DMS 273 (cell line): ENCODE data around the gene SSX7.
"Not testable (repeated sequence)": the region's sequence is repeated elsewhere in the genome, so short reads cannot be mapped to it uniquely, and the experiment has no call there.

Experiments used
- DNase-seq: peaks from one replicate; lab custom pipeline; 2025; ENCODE audit not compliant: unreplicated experiment; lab: John Stamatoyannopoulos, UW

Gene SSX7, protein sequence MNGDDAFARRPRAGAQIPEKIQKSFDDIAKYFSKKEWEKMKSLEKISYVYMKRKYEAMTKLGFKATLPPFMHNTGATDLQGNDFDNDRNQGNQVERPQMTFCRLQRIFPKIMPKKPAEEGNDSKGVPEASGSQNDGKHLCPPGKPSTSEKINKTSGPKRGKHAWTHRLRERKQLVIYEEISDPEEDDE

DNA sequence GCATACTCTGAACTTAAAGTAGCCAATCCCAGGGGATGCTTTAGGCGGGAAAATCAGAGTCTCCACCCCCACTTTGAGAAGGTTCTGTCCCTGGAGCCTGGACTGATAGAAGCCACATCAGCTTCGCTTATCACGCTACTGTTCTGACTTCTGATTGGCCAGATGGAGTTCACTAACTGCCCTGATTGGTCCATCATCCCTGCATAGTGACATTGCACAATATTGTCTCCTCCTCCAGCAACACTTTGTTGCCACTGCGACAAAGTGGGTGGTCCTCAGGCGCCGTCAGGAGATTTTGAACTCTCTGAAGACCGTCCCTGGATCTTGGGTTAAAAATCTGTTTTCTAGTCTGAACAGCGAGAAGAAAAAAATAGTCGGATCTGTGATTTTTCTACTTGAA, at the start of gene SSX7:
SSX7 (minus strand) TSS at position 101 of the 400 bp plus-strand sequence. CDS start 1,428 bp downstream, outside the sequence.
- DNase-seq = peak; percentile 3

DNA sequence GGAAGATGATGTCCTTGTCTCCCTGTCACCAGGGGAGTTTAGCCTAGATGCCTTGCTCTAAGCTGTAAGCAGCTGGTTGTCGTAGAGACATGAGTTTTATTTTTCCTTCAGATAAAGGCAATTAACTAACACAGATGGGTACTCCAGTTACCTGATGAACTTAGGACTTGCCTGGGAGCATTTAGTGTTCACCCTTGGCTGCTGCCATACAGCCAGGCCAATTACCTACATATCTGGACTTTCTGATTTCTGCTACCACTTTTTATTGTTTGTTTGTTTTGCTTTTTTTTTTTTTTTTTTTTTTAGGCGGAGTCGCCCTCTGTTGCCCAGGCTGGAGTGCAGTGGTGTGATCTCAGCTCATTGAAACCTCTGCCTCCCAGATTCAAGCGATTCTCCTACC, 37.3 kb upstream of the SSX7 start:
- DNase-seq = not testable (repeated sequence)

DNA sequence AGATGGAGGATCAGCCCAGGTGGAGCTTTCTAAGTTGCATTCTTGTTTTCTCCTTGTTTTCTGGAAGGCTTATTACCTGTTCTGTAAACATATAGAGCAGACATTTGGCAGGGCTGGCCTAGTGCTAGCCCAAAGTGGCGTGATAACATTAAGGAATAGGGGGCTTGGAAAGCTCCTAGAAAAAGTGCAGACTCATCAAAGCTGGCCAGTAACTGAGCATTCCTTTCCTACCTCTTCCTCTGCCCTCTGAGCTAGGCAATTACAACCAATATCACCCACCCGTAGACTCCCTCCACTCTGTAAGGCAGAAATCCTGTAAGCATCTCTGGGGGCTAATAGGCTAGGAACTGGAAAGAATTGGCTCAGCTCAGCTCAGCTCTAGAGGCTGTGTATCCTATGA, 7.5 kb upstream of the SSX7 start:
- not testable (repeated sequence) for DNase-seq

DNA sequence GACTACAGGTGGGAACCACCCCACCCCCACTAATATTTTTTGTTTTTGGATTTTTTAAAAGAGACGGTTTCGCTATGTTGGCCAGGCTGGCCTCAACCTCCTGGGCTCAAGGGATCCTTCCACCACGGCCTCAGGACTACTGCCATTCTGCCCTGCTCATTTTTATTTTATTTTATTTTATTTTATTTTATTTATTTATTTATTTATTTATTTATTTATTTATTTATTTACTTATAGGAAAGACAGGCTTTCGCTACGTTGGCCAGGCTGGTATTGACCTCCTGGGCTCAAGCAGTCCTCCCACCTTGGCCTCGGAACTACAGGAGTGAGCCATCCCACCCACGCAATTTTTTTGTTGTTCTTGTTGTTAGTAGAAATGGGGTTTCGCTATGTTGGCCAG, 775 bp upstream of the SSX7 start:
- not testable (repeated sequence) for DNase-seq

DNA sequence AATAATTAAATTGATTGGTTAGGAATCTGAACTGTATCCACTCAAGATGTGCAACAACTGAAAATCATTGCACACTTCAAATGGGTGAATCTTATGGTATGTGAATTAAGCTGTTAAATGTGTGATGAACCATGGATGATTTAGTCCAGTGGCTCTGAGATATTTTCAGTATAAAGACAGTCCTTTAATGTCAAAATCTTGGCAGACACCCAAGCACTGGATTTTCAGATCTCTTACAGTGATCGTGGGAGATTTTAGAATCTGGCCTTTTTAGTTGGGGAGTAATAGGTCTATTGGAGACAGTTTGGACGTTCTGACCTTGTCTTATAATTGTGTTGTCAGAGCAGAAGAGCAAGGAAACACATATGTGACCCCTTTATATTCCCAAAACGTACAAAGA, 4.0 kb downstream of the SSX7 start:
- DNase-seq = not testable (repeated sequence)

DNA sequence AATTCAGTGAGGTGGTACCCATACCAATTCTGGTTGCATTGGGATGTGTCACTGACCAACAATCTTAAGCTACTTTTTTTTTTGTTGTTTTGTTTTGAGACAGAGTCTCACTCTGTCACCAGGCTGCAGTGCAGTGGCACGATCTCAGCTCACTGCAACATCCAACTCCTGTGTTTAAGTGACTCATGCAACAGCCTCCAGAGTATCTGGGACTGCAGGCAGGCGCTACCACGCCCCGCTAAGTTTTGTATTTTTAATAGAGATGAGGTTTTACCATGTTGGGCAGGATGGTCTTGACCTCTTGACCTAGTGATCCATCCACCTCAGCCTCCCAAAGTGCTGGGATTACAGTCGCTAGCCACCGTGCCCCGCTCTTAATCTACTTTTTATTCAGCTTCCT, 5.7 kb downstream of the SSX7 start:
- DNase-seq = not testable (repeated sequence)

DNA sequence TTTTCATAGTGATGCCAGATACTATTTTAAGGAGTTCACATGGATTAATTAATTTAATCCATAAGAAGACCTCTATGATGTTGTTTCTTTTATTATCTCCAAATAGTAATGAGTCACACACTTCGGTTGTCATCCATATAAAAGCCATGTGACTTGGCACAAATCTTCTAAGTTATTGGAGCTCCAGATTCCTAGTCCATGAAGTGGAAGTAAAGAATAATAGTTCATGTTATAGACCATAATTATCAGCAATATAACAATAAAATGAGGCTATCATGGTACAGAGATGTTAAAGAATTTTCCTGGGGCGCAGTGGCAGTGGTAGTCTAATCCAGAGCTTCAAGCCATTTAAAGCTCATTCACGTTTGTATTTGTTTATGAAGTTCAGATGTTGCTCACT, 26.2 kb downstream of the SSX7 start:
- DNase-seq = not testable (repeated sequence)

DNA sequence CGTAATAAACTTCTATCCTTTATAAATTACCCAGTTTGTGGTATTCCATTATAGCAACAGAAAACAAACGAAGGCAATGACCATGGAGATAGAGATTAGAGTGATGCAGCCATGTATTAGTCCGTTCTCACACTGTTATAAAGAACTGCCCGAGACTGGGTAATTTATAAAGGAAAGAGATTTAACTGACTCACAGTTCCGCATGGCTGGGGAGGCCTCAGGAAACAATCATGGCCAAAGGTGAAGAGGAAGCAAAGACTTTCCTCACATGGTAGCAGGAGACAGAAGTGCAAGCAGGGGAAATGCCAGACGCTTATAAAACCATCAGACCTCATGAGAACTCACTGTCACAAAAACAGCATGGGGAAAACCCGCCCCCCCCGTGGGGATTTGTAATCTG, 34.0 kb downstream of the SSX7 start:
- not testable (repeated sequence) for DNase-seq

DNA sequence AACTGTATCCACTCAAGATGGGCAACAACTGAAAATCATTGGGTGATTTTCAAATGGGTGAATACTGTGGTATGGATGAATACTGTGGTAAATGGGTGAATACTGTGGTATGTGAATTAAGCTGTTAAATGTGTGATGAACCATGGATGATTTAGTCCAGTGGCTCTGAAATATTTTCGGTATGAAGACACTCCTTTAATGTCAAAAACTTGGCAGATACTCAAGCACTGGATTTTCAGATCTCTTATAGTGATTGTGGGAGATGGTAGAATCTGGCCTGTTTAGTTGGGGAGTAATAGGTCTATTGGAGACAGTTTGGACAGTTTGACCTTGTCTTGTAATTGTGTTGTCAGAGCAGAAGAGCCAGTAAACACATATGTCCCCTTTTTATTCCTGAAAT, 45.7 kb downstream of the SSX7 start:
- DNase-seq = no peak

DNA sequence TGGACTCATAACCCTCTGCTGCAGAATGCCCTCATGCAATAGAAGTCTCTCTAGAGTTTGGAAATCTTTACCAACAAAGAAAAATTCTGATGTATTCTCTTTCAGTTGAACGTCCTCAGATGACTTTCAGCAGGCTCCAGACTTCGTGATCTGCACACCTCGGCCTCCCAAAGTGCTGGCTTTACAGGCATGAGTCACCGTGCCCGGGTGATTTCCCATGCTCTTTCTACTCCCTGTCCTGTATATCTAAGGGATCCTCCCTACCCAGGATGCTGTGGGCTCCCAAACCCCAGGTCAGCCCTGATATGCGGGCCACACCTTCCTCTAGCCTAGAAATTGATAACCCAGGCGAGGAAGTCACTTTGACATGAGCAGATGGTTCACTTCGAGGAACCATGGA, 51.5 kb downstream of the SSX7 start:
- not testable (repeated sequence) for DNase-seq

DNA sequence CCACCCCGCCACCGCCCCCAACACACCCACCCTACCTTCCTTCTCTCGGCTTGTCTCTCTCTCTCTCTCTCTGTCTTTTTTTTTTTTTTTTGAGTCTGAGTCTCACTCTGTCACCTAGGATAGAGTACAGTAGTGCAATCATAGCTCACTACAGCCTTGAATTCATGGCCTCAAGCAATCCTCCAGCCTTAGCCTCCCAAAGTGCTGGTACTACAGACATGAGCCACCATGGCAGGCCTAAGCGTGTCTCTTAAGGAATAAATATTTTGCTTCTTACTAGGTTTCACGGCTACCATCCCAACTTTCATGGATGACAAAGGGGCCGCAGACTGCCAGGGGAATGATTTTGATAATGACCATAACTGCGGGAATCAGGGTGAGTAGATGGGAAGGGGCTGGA, 55.8 kb downstream of the SSX7 start:
- DNase-seq = no peak

DNA sequence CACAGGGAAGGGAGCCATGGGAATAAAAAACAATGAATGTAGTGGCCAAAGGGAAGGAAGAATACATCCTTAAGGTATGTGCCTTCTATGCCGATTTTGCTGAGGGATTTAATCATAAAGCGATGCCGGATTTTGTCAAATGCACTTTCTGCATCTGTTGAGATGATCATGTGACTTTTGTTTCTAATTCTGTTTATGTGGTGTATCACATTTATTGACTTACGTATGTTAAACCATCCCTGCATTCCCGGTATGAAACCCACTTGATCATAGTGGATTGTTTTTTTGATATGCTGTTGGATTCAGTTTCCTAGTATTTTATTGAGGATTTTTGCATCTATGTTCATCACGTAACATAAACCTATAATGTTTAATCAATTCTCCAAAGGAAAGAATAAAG, 60.0 kb downstream of the SSX7 start:
- no peak for DNase-seq
